ENCODE measurements around the gene ITGA1. TPM values are rescaled to one million over a fixed set of nuclear protein-coding genes. Genes with fewer than 3 reads are reported as not detected.

The ITGA1 gene
- total and polyA plus RNA-seq, 4 donors = 24.2 to 187 (median 48.5) TPM

DNA sequence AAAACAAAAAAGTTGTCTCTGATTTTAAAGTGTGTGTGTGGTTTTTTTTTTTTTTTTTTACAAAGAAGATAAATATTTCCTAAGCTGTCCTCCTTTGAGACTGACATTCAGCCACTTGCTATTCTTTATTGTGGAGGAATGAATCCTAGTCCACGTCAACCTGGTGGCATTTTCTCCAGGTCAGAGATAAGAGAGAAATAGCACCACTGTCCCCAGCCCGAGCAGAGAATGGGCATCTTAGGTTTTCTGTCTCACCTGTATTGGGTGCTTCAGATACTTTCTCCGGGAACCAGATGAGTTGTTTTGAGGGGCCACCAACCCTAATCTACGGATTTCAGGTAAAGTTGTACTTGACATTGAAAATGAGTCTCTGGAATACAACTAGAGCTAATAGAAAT is 202.8 kb downstream of the ITGA1 start:
- Histone ChIP-seq H3K4me3 (ENCODE audit: low read depth in 1 of 3, low read length in 3 of 3) (no peak overlapping the region), H3K9me3 (ENCODE audit: control insufficient read depth in 4 of 4, low read length in 3 of 4) (no peaks in the 10 kb centered on the region), H3K4me1 (ENCODE audit: control insufficient read depth in 4 of 4, insufficient read depth in 4 of 4, low read length in 3 of 4) (peaks cover 0 to 16% (median 9%) of the 10 kb centered on the region in 4 donors), H3K36me3 (ENCODE audit: control insufficient read depth in 4 of 4, insufficient read depth in 3 of 4, low read depth in 1 of 4, low read length in 3 of 4) (no peaks in the 10 kb centered on the region), H3K27ac (ENCODE audit: low read depth in 1 of 2, low read length in 2 of 2) (no peak overlapping the region), H3K27me3 (ENCODE audit: control insufficient read depth in 4 of 4, insufficient read depth in 4 of 4, low read length in 3 of 4) (peaks cover 0 to 4% (median 0%) of the 10 kb centered on the region in 4 donors), H3K9ac (ENCODE audit: low read depth in 1 of 2, low read length in 2 of 2) (no peak overlapping the region)
- TF ChIP-seq FOXA1 (IDR thresholded peaks at IDR 0.05) = no peak
- TF ChIP-seq GABPA (IDR thresholded peaks at IDR 0.05 in 1 of 2, conservative IDR thresholded peaks at IDR 0.05 in 1 of 2) = no peak
- TF ChIP-seq RAD21 (IDR thresholded peaks at IDR 0.05) = no peak
- TF ChIP-seq JUND (IDR thresholded peaks at IDR 0.05) = no peak
- no peak for TF ChIP-seq RXRA (IDR thresholded peaks at IDR 0.05)
- no peak for TF ChIP-seq TAF1 (conservative IDR thresholded peaks at IDR 0.05)
- no peak for TF ChIP-seq FOXA2 (IDR thresholded peaks at IDR 0.05)
- TF ChIP-seq HNF4A (conservative IDR thresholded peaks at IDR 0.05) = no peak
- no peak for TF ChIP-seq EGR1 (IDR thresholded peaks at IDR 0.05; ENCODE audit: low read depth in 2 of 2)
- 63% methylated on average over 4 of the region's 4 CpGs for WGBS
- DNase-seq (ENCODE audit: low spot score) = no peak

DNA sequence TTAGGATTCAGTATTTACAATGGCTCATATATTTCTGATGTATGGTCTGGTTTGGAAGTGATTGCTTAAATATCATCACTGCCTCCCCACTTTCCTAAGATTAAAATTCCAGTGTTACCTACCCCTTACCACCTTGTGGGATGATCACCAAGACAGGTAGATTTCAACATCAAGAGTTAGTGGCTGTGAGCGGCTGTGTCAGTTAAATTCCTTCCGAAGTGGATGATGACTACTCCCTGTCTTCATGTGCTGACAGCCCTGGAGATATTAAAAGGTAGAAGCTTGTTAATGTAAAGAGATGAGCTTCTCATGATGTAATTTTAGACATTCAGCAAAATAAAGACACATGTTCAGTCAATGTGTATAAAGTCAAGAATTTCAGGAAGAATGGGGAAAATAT is 205.7 kb downstream of the ITGA1 start:
- H3K9me3 ChIP-seq (ENCODE audit: control insufficient read depth in 4 of 4, low read length in 3 of 4) = no peaks in the 10 kb centered on the region
- peaks cover 0 to 16% (median 9%) of the 10 kb centered on the region in 4 donors for H3K4me1 ChIP-seq (ENCODE audit: control insufficient read depth in 4 of 4, insufficient read depth in 4 of 4, low read length in 3 of 4)
- TF ChIP-seq GABPA (IDR thresholded peaks at IDR 0.05 in 1 of 2, conservative IDR thresholded peaks at IDR 0.05 in 1 of 2) (no peak), JUND (IDR thresholded peaks at IDR 0.05) (no peak), HNF4G (IDR thresholded peaks at IDR 0.05) (no peak), RXRA (IDR thresholded peaks at IDR 0.05) (no peak)
- TF ChIP-seq, protein P1, sequence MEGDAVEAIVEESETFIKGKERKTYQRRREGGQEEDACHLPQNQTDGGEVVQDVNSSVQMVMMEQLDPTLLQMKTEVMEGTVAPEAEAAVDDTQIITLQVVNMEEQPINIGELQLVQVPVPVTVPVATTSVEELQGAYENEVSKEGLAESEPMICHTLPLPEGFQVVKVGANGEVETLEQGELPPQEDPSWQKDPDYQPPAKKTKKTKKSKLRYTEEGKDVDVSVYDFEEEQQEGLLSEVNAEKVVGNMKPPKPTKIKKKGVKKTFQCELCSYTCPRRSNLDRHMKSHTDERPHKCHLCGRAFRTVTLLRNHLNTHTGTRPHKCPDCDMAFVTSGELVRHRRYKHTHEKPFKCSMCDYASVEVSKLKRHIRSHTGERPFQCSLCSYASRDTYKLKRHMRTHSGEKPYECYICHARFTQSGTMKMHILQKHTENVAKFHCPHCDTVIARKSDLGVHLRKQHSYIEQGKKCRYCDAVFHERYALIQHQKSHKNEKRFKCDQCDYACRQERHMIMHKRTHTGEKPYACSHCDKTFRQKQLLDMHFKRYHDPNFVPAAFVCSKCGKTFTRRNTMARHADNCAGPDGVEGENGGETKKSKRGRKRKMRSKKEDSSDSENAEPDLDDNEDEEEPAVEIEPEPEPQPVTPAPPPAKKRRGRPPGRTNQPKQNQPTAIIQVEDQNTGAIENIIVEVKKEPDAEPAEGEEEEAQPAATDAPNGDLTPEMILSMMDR (IDR thresholded peaks at IDR 0.05; ENCODE audit: low read depth, low read length, missing input control) = no peak
- no peak overlapping the region for H3K9ac ChIP-seq (ENCODE audit: low read depth in 1 of 2, low read length in 2 of 2)
- DNase-seq (ENCODE audit: low spot score) = no peak
- peaks cover 0 to 4% (median 0%) of the 10 kb centered on the region in 4 donors for H3K27me3 ChIP-seq (ENCODE audit: control insufficient read depth in 4 of 4, insufficient read depth in 4 of 4, low read length in 3 of 4)
- WGBS = 96% methylated on average over 2 of the region's 2 CpGs
- no peaks in the 10 kb centered on the region for H3K36me3 ChIP-seq (ENCODE audit: control insufficient read depth in 4 of 4, insufficient read depth in 3 of 4, low read depth in 1 of 4, low read length in 3 of 4)
- H3K27ac ChIP-seq (ENCODE audit: low read depth in 1 of 2, low read length in 2 of 2) = no peak overlapping the region
- H3K4me3 ChIP-seq (ENCODE audit: low read depth in 1 of 3, low read length in 3 of 3) = no peak overlapping the region

DNA sequence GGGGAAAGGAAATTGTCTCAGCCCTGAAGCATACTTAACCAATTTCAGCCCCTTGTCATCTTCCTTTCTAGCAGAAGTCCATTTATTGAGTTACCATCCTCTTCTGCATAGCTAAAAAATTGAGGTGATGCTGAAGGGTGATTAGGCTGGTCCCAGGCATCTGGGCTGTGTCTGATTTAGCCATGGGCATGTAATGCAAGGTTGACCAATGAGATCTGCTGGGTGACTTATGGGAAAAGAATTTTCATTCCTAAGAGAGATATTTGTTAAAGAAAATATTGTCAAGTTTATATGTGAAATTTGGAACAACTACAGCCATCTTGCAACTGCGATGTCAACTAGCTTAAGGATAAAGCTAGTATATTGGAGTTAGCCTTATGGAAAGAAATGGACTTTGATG is 206.6 kb downstream of the ITGA1 start:
- Histone ChIP-seq H3K4me3 (ENCODE audit: low read depth in 1 of 3, low read length in 3 of 3) (no peak overlapping the region), H3K9ac (ENCODE audit: low read depth in 1 of 2, low read length in 2 of 2) (no peak overlapping the region)
- WGBS = 97% methylated on average over 1 of the region's 1 CpG

More for the DNA sequence above, 206.6 kb downstream of the ITGA1 start:
- Histone ChIP-seq H3K27ac (ENCODE audit: low read depth in 1 of 2, low read length in 2 of 2) (no peak overlapping the region), H3K4me1 (ENCODE audit: control insufficient read depth in 4 of 4, insufficient read depth in 4 of 4, low read length in 3 of 4) (peaks cover 0 to 10% (median 8%) of the 10 kb centered on the region in 4 donors), H3K9me3 (ENCODE audit: control insufficient read depth in 4 of 4, low read length in 3 of 4) (no peaks in the 10 kb centered on the region), H3K27me3 (ENCODE audit: control insufficient read depth in 4 of 4, insufficient read depth in 4 of 4, low read length in 3 of 4) (peaks cover 0 to 4% (median 0%) of the 10 kb centered on the region in 4 donors), H3K36me3 (ENCODE audit: control insufficient read depth in 4 of 4, insufficient read depth in 3 of 4, low read depth in 1 of 4, low read length in 3 of 4) (no peaks in the 10 kb centered on the region)
- TF ChIP-seq NR2F2 (IDR thresholded peaks at IDR 0.05) (no peak), GABPA (IDR thresholded peaks at IDR 0.05 in 1 of 2, conservative IDR thresholded peaks at IDR 0.05 in 1 of 2) (no peak), EGR1 (IDR thresholded peaks at IDR 0.05; ENCODE audit: low read depth in 2 of 2) (no peak), SP1 (IDR thresholded peaks at IDR 0.05) (no peak), RAD21 (IDR thresholded peaks at IDR 0.05) (no peak), RXRA (IDR thresholded peaks at IDR 0.05) (no peak), HNF4A (conservative IDR thresholded peaks at IDR 0.05) (no peak), HNF4G (IDR thresholded peaks at IDR 0.05) (no peak), FOXA1 (IDR thresholded peaks at IDR 0.05) (no peak)
- TF ChIP-seq, protein P1 (IDR thresholded peaks at IDR 0.05; ENCODE audit: low read depth, low read length, missing input control) = no peak
- TF ChIP-seq, protein P2, sequence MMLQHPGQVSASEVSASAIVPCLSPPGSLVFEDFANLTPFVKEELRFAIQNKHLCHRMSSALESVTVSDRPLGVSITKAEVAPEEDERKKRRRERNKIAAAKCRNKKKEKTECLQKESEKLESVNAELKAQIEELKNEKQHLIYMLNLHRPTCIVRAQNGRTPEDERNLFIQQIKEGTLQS (IDR thresholded peaks at IDR 0.05) = no peak
- TF ChIP-seq, protein P3, sequence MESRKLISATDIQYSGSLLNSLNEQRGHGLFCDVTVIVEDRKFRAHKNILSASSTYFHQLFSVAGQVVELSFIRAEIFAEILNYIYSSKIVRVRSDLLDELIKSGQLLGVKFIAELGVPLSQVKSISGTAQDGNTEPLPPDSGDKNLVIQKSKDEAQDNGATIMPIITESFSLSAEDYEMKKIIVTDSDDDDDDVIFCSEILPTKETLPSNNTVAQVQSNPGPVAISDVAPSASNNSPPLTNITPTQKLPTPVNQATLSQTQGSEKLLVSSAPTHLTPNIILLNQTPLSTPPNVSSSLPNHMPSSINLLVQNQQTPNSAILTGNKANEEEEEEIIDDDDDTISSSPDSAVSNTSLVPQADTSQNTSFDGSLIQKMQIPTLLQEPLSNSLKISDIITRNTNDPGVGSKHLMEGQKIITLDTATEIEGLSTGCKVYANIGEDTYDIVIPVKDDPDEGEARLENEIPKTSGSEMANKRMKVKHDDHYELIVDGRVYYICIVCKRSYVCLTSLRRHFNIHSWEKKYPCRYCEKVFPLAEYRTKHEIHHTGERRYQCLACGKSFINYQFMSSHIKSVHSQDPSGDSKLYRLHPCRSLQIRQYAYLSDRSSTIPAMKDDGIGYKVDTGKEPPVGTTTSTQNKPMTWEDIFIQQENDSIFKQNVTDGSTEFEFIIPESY (IDR thresholded peaks at IDR 0.05) = no peak
- TF ChIP-seq, protein P4, sequence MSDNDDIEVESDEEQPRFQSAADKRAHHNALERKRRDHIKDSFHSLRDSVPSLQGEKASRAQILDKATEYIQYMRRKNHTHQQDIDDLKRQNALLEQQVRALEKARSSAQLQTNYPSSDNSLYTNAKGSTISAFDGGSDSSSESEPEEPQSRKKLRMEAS (IDR thresholded peaks at IDR 0.05) = no peak
- DNase-seq (ENCODE audit: low spot score) = no peak

Data from liver (tissue), 9 donors.